Lower leg skin (tissue), 4 donors: Measurements from ENCODE around the gene EIF3L. TPM values are rescaled to one million over a fixed set of nuclear protein-coding genes. Genes with fewer than 3 reads are reported as not detected.

Experiments
- DNase-seq, 2 donors: peaks; one replicate each; pipeline ENCODE4 v3.0.0-alpha.2; 2019; ENCODE audit warnings: low spot score in 2 of 2
- H3K4me3 ChIP-seq: fragments of 200-600 bp; sonication (generic); 2 replicates; pipeline ENCODE4 v1.5.1; 2017; ENCODE audit warnings: mild to moderate bottlenecking, low read depth; ENCODE audit not compliant: poor library complexity, severe bottlenecking
- CTCF ChIP-seq, 3 donors: fragments of 450-650 bp; IDR thresholded peaks; one replicate each; pipeline ENCODE4 v1.5.1; 2016; ENCODE audit warnings: antibody characterized with exemption in 3 of 3, mild to moderate bottlenecking in 3 of 3, moderate library complexity in 2 of 3
- POLR2A ChIP-seq, 2 donors: fragments of 450-650 bp; IDR thresholded peaks; one replicate each; pipeline ENCODE4 v1.6.1; 2016 to 2017; ENCODE audit warnings: antibody characterized with exemption in 2 of 2, mild to moderate bottlenecking in 1 of 2, moderate library complexity in 1 of 2
- WGBS, 2 donors: methylation state at CpG; one replicate each; pipeline ENCODE4 v1.1.5; 2018; 5-methylcytosine and 5-hydroxymethylcytosine counted together
- intact Hi-C: fragments of 100-400 bp; cut with DNase I; formaldehyde crosslinking; loops from one replicate; pipeline ENCODE4 v1.15.0; 2023; ENCODE audit warnings: low total_unique reads
- total RNA-seq, 4 donors: library from RNA; depleted of rRNA; stranded (reverse); fragments of >200 nt; gene quantifications; one replicate each; pipeline ENCODE4 v1.1.0, GENCODE V29; 2016

EIF3L gene
- total RNA-seq, 4 donors from 2014 or later, result 392 to 558 (median 489) TPM

GRCh38 chr22:37926771-37927636 is 77.8 kb downstream of the EIF3L start:
- TF ChIP-seq CTCF (IDR thresholded peaks at IDR 0.05) (no peak), POLR2A (IDR thresholded peaks at IDR 0.05) (no peak)
- WGBS, 2 donors, result 95% methylated on average over 29 to 30 of the region's 32 CpGs
- intact Hi-C loops, result no loop called here
- H3K4me3 ChIP-seq, result no peak overlapping the region
- no peak for DNase-seq

GRCh38 chr22:37927637-37927936 is 78.4 kb downstream of the EIF3L start:
- intact Hi-C loops, result no loop called here
- DNase-seq, result no peak
- 98 to 99% methylated on average over 5 of the region's 5 CpGs for WGBS, 2 donors
- no peak for TF ChIP-seq POLR2A (IDR thresholded peaks at IDR 0.05)
- no peak overlapping the region for H3K4me3 ChIP-seq

- 63 to 70% methylated on average over 3 to 5 of the region's 5 CpGs for WGBS, 2 donors
- intact Hi-C loops, result no loop called here
- H3K4me3 ChIP-seq, result no peak overlapping the region
- TF ChIP-seq POLR2A (IDR thresholded peaks at IDR 0.05) (no peak), CTCF (IDR thresholded peaks at IDR 0.05) (no peak)
- no peak for DNase-seq
Observed at GRCh38 chr22:37929390-37929789, 80.2 kb downstream of the EIF3L start.

GRCh38 chr22:37930270-37930951 is 81.2 kb downstream of the EIF3L start:
- 61 to 74% methylated on average over 4 to 10 of the region's 11 CpGs for WGBS, 2 donors
- no peak overlapping the region for H3K4me3 ChIP-seq
- intact Hi-C loops, result loop anchor here (10.0 kb wide), 2 partner anchors 56 to 116 kb away; no protein-coding TSS in a partner anchor
- no peak for DNase-seq
- no peak for TF ChIP-seq POLR2A (IDR thresholded peaks at IDR 0.05)
- TF ChIP-seq CTCF (IDR thresholded peaks at IDR 0.05), result no peak

GRCh38 chr22:37930952-37931440 is 81.8 kb downstream of the EIF3L start:
- 84 to 89% methylated on average over 2 of the region's 2 CpGs for WGBS, 2 donors
- no peak overlapping the region for H3K4me3 ChIP-seq
- TF ChIP-seq POLR2A (IDR thresholded peaks at IDR 0.05) (no peak), CTCF (IDR thresholded peaks at IDR 0.05) (no peak)
- DNase-seq, result no peak
- intact Hi-C loops, result loop anchor here (10.0 kb wide), 2 partner anchors 56 to 116 kb away; no protein-coding TSS in a partner anchor

GRCh38 chr22:37931893-37932389 is 82.7 kb downstream of the EIF3L start:
- DNase-seq, result no peak
- TF ChIP-seq POLR2A (IDR thresholded peaks at IDR 0.05) (no peak), CTCF (IDR thresholded peaks at IDR 0.05) (no peak)
- 81 to 85% methylated on average over 6 of the region's 6 CpGs for WGBS, 2 donors
- no peak overlapping the region for H3K4me3 ChIP-seq
- intact Hi-C loops, result loop anchor here (10.0 kb wide), 2 partner anchors 57 to 117 kb away; no protein-coding TSS in a partner anchor
